ENCODE results near the gene OPRD1. TPM values are rescaled to one million over a fixed set of nuclear protein-coding genes. Genes with fewer than 3 reads are reported as not detected.
"Not testable (repeated sequence)": the region's sequence is repeated elsewhere in the genome, so short reads cannot be mapped to it uniquely, and the experiment has no call there.

The OPRD1 gene
- total RNA-seq, 1 donor from 2014 or later = not detected

- DNase-seq (ENCODE audit: low spot score) (no peak), ATAC-seq (no peak)
- intact Hi-C loops (cut with DNase I) = loop anchor here (10.0 kb wide), 1 partner anchor 65 kb away; no protein-coding TSS in a partner anchor
These were observed 58.0 kb downstream of the OPRD1 start for GRCh38 chr1:28869952-28870351.

GRCh38 chr1:28871631-28872401 lies 59.8 kb downstream of the OPRD1 start:
- DNase-seq (ENCODE audit: low spot score) (no peak), ATAC-seq (no peak)
- intact Hi-C loops (cut with DNase I) = no loop called here

GRCh38 chr1:28875134-28875533 lies 63.2 kb downstream of the OPRD1 start:
- not testable (repeated sequence) for ATAC-seq; DNase-seq (ENCODE audit: low spot score)
- intact Hi-C loops (cut with DNase I) = loop anchor here (5.0 kb wide), 1 partner anchor 88 kb away; no protein-coding TSS in a partner anchor

GRCh38 chr1:28877132-28877781 lies 65.3 kb downstream of the OPRD1 start:
- intact Hi-C loops (cut with DNase I) = loop anchor here (5.0 kb wide), 1 partner anchor 90 kb away; no protein-coding TSS in a partner anchor
- DNase-seq (ENCODE audit: low spot score) (peak; percentile 87), ATAC-seq (peak; percentile 88)

GRCh38 chr1:28878796-28879195 lies 66.8 kb downstream of the OPRD1 start:
- no peak for ATAC-seq
- DNase-seq (ENCODE audit: low spot score) = no peak
- intact Hi-C loops (cut with DNase I) = loop anchor here (5.0 kb wide), 1 partner anchor 91 kb away; no protein-coding TSS in a partner anchor

- intact Hi-C loops (cut with DNase I) = loop anchor here (5.0 to 10.0 kb wide), 2 partner anchors 153 to 320 kb away; no protein-coding TSS in a partner anchor
- DNase-seq (ENCODE audit: low spot score) = peak; percentile 90
- ATAC-seq = peak; percentile 81
These were observed 70.1 kb downstream of the OPRD1 start for GRCh38 chr1:28882009-28882628.

- no peak for ATAC-seq
- intact Hi-C loops (cut with DNase I) = loop anchor here (5.0 to 10.0 kb wide), 2 partner anchors 152 to 319 kb away; no protein-coding TSS in a partner anchor
- no peak for DNase-seq (ENCODE audit: low spot score)
These were observed 71.3 kb downstream of the OPRD1 start for GRCh38 chr1:28883242-28883616.

- no peak for ATAC-seq
- intact Hi-C loops (cut with DNase I) = loop anchor here (10.0 kb wide), 1 partner anchor 149 kb away; no protein-coding TSS in a partner anchor
These were observed 73.5 kb downstream of the OPRD1 start for GRCh38 chr1:28885472-28885877.

GRCh38 chr1:28885977-28886730 lies 74.2 kb downstream of the OPRD1 start:
- intact Hi-C loops (cut with DNase I) = loop anchor here (10.0 kb wide), 1 partner anchor 149 kb away; no protein-coding TSS in a partner anchor
- DNase-seq (ENCODE audit: low spot score) = no peak
- no peak for ATAC-seq

More at GRCh38 chr1:28885472-28885877, 73.5 kb downstream of the OPRD1 start:
- no peak for DNase-seq (ENCODE audit: low spot score)

GRCh38 chr1:28886731-28887418 lies 74.9 kb downstream of the OPRD1 start:
- ATAC-seq (peak; percentile 83), DNase-seq (ENCODE audit: low spot score) (peak; percentile 85)
- intact Hi-C loops (cut with DNase I) = loop anchor here (10.0 kb wide), 1 partner anchor 148 kb away; no protein-coding TSS in a partner anchor

- no peak for ATAC-seq
- no peak for DNase-seq (ENCODE audit: low spot score)
- intact Hi-C loops (cut with DNase I) = loop anchor here (10.0 kb wide), 1 partner anchor 147 kb away; no protein-coding TSS in a partner anchor
These were observed 75.5 kb downstream of the OPRD1 start for GRCh38 chr1:28887419-28887834.

GRCh38 chr1:28887835-28888682 lies 76.1 kb downstream of the OPRD1 start:
- DNase-seq (ENCODE audit: low spot score) (no peak), ATAC-seq (no peak)
- intact Hi-C loops (cut with DNase I) = loop anchor here (10.0 kb wide), 1 partner anchor 147 kb away; no protein-coding TSS in a partner anchor

- ATAC-seq (no peak), DNase-seq (ENCODE audit: low spot score) (no peak)
- intact Hi-C loops (cut with DNase I) = loop anchor here (10.0 kb wide), 1 partner anchor 146 kb away; no protein-coding TSS in a partner anchor
These were observed 76.9 kb downstream of the OPRD1 start for GRCh38 chr1:28888915-28889314.

- intact Hi-C loops (cut with DNase I) = loop anchor here (10.0 kb wide), 1 partner anchor 145 kb away; no protein-coding TSS in a partner anchor
- DNase-seq (ENCODE audit: low spot score) (no peak), ATAC-seq (no peak)
These were observed 77.4 kb downstream of the OPRD1 start for GRCh38 chr1:28889357-28889756.

- no peak for DNase-seq (ENCODE audit: low spot score)
- intact Hi-C loops (cut with DNase I) = no loop called here
- no peak for ATAC-seq
These were observed 78.5 kb downstream of the OPRD1 start for GRCh38 chr1:28890435-28890834.

GRCh38 chr1:28890836-28891235 lies 78.9 kb downstream of the OPRD1 start:
- intact Hi-C loops (cut with DNase I) = no loop called here
- DNase-seq (ENCODE audit: low spot score) = no peak
- no peak for ATAC-seq

- ATAC-seq = no peak
- no peak for DNase-seq (ENCODE audit: low spot score)
- intact Hi-C loops (cut with DNase I) = no loop called here
These were observed 79.3 kb downstream of the OPRD1 start for GRCh38 chr1:28891256-28891655.
